Measurements from ENCODE around the gene ZNF837.
"Not testable (repeated sequence)": the region's sequence is repeated elsewhere in the genome, so short reads cannot be mapped to it uniquely, and the experiment has no call there.

ZNF837 gene

DNA sequence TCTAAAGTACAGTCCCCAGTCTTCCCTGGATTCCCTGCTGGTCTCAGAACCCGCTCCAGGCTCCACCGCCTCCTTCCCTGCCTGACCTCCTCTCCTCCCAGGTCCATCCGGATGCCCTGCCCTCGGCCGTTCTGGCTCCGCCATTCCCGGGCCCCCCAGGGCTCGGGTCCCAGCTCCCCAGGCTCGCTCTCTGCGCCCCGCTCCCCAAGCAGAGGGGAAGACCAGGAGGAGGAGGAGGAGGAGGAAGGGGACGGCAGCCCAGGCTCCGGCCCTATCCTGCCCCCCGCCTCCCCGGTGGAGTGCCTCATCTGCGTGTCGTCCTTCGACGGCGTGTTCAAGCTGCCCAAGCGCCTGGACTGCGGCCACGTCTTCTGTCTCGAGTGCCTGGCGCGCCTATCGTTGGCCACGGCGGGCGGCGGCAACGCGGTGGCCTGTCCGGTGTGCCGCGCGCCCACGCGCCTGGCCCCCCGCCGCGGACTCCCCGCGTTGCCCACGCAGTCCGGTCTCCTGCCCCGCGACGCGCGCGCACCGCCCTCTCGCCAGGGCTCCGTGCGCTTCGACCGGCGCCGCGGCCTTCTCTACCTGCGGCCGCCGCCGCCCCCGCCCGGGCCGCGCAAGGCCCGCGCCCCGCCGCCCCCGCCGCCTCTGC, 15.3 kb upstream of the ZNF837 start:
- DNase-seq (ENCODE audit: low read depth) = no peak

DNA sequence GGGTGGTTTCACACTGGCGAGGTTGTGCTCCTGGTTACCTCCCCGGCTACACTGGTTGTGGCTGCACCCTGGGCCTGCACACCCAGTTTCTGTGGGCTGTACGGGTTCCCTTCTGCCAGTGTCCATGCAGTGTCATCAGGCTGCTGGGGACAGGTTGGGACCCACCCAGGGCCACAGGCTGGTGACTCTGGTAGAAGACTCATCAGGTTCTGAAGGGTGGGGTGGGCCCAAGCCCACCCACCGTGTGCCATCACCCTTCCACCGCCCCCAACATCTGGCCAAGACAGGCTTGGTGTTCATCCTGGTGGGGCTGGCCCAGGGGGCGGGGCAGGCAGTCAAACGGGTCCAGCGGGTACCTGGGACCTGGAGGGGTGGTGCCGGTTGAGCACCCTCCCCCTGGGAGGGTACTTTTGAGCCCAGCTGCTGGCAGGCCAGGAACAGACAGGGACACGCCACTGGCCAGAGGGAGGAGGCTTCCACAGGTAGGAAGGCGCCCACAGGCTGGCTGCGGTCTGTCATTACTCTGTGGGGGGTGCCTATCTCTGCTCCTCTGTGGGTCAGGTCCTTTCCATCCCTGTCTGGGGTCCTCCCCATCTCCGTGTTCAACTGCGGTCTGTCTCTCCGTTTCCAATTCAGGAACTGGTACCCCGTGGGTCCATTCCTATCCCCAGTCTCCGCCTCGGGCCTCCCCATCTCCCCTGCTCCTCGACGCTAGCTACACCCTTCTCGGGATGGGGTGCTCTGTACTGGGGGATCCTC, 14.6 kb upstream of the ZNF837 start, which contains the start of gene RNF225:
Gene RNF225, plus strand, starts transcription at position 437 of the 759 bp plus-strand sequence. CDS start 434 bp downstream, outside the sequence.
- DNase-seq (ENCODE audit: low read depth) = no peak

DNA sequence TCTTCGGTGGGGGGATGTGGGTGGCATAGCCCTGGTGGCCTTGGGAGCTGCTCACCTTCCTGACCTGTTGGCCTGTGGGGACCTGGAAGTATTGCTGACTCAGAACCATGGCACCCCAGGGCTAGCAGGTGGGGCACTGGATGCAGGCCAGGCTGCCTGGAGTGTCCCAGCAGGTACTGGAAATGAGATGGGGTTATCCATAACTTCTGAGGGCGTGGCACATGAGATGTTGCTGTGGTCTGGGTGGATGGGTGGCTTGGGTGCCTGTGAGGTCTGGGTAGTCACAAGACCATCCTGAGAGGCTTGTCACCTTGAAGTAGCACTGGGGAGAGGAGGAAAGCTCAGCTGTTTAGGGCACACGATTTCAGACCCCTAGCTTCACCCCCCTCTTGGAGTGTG, 14.0 kb upstream of the ZNF837 start:
- no peak for DNase-seq (ENCODE audit: low read depth)

DNA sequence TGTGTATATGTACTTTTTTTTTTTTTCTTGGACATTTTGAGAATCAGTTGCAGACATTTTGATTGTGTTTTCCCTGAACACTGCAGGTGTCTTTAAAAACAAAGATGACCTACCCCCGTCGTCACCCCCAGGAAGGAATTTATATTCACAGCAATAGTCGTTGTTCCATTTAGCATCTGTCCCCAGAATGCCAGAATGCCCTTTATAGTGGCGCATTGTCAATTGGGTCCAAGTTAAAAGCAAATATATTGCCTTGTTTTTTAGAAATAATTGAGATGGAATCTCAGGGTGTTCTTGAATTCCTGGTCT, 12.8 kb upstream of the ZNF837 start:
- no peak for DNase-seq (ENCODE audit: low read depth)

DNA sequence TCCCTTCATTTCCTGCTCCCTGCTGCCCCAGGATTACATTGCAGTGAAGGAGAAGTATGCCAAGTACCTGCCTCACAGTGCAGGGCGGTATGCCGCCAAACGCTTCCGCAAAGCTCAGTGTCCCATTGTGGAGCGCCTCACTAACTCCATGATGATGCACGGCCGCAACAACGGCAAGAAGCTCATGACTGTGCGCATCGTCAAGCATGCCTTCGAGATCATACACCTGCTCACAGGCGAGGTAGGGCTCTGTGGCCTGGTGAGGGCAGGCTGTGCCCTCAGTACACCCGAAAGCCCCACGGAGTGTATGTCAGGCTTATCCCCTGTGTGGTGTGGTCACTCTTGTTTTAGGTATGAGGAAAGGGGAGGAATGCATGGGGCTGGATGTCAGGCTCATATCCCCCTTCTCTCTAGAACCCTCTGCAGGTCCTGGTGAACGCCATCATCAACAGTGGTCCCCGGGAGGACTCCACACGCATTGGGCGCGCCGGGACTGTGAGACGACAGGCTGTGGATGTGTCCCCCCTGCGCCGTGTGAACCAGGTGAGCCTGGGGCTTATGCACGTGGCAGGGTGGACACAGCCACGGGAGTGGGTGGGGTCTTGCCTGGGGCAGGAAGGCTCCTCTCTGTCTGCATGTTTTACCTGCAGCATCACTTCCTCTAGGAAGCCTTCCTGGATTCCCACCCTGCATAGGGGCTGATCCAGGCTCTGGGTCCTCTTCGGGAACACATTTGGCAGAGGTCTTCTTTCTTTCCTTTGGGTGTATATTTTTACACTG, 12.3 kb upstream of the ZNF837 start:
- no peak for DNase-seq (ENCODE audit: low read depth)

DNA sequence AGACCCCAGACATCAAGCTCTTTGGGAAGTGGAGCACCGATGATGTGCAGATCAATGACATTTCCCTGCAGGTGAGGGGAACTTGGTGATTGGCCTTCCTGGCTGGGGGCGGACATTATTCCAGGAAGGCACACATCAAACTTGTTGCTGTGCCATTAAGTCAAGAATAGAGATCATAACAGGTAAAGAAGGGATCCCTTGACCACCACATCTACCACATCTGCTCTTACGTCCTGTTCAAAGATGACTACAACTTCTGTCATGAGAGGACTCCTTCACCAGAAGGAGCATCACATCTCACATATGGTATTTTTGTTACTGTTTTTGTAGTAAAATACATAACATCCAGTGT, 7.3 kb upstream of the ZNF837 start:
- DNase-seq (ENCODE audit: low read depth) = no peak

DNA sequence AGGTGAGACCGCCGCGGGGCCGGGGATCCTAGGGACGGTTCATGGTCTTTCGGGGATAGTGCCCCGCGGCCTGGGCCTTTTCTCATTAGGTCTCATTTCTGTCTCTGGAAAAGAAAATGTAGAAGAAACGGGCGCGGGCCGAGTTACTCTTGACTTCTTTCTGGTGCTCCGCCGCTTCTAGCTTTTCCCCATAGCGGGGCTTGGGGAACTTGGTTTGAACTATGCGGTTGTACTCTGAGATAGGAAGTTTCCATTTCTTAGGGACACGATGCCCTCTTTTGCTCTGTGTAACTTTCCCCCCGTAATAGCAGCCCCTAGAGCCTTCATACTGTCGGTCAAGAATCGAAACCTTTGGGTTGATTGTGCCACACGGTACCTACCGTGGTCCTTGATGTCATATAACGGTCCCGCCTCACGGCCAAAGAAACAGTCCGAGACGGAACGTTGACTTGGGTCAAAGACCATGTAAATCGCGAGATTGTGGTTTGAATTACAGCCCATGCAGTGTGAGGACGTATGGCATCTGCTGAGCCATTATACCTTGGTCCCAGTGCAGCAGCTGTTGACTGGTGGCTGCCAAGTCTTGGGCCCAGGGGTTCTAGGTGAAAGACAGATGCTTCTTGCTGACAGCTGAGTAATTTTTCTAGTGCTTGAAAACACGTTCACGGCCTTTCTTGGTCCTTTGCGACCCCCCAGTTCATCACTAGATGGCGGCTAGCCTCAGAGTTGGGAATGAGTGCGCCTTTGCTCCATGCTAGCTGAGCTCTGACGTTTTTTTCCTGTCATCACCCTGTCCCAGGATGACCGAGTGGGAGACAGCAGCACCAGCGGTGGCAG, 6.7 kb upstream of the ZNF837 start:
- no peak for DNase-seq (ENCODE audit: low read depth)

DNA sequence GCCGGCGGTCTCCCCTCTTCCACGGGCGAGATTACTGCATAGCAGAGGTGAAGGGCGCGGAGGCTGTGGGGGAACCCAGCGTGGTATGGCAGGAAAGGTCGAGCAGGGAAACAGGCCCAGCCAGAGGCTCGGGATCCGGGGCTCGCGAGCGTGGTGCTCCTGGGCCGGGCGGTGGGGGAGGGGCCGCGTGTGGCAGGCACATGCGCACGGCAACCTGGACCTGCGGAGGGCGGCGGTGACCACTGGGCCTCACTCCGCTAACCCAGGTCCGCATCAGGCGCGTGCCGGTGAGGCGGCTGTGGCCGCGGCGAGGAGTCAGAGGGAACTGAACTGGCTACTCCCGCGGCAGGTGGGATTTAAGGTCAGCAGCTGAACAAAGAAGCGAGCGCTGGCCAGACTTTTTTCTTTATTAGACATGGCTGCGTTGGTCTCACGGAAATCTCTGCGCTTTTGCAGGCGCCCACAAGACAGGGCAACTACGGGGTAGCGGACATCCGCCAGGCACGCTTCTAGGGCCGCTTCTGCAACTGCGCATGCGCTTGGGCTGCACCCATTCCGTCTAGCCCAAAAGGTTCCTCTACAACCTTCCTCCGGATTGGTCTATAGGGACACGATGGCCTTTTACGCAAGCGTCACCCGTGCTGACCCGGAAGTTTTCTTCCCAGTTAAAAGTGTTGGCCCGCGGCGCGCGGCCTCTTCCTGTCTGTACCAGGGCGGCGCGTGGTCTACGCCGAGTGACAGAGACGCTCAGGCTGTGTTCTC, 5.9 kb upstream of the ZNF837 start, which contains the start of gene RPS5:
Gene RPS5, plus strand, starts transcription at position 694 of the 762 bp plus-strand sequence. CDS start 869 bp downstream, outside the sequence.
- peak; percentile 96 for DNase-seq (ENCODE audit: low read depth)

DNA sequence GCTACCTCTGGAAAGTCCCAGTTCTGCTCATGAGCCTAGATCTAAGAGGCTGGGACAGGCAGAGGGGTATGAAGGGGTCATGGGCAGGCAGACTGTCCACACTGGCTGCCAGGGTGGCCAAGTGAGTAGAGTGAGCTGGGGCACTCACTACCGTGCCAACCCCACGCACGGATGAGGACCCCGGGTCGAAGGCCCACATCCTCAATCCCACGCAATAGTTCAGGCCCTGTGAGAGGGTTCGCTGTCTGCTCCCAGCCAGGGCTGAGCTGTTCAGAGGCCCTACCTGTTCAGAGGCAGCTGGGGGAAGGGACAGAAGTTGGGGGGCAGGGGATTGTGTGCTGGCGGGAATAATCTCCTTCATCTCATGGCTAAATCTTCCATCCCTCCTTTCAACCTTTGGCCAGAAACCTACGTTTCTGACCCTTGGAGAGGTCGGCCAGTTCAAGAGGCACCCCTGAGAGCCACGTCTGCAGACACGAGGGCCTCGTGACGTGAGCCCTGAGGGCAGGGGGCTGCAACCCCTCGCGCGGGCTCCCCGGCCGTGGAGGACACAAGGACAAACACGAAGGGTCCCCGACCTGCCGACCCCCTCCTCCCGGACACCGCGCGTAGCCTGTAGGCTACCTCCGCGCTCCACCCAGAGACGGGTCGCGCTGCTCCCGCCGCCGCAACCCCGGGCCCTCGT, 5.2 kb upstream of the ZNF837 start:
- DNase-seq (ENCODE audit: low read depth) = no peak

DNA sequence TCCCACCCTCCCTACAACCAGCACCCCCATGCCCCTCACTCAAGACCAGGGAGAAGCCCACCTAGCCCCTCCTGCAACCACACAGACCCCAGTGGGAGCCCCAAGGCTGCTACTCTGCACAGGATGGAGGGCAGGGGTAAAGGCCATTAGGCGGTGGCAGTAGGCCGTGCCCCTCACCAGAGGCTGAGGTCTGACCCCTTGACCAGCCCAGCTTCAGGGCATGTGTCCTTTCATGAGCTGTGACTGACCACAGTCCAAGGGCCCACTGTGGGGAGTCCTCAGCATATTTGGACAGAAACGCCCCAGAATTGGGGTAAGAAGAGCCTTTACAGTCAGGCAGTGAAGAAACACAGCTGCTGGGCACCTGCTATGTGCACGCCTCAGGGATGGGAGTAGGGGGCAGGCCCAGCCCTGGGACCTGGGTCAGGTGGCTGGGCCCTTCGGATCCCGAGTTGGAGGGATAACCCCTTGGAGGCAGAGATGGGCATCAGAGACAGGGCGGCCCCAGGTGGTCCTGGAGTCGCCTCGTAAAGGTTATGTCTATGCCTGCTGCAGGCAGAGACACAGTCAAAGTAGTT, 4.6 kb upstream of the ZNF837 start:
- no peak for DNase-seq (ENCODE audit: low read depth)

DNA sequence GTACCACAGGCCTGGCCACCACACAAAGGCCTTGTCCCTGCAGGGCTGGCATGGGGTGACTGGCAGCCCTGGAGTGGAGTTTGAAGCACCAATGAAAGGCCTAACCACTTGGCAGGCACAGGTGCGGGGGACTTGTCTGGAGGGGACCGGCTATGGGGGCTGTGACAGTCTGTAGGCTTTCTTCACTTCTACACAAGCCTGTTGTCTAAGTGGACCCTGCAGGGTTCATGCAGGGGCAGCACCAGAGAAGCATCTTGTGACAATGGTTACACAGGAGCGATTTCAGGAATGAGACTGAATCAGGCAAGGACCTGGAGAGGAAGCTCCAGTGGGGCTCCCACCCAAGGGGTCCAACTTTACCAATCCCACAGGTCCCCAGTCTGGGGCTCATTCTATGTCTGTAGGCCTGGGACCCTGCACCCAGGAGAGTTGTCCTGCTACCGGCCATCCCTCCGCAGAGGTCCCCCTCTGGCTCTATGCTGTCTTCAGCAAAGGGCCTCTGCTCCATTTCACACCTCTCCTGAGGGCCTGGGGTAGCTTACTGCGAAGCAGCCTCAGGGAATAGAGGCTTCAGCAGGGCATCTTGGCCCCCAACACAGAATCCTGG, 2.3 kb upstream of the ZNF837 start:
- no peak for DNase-seq (ENCODE audit: low read depth)

DNA sequence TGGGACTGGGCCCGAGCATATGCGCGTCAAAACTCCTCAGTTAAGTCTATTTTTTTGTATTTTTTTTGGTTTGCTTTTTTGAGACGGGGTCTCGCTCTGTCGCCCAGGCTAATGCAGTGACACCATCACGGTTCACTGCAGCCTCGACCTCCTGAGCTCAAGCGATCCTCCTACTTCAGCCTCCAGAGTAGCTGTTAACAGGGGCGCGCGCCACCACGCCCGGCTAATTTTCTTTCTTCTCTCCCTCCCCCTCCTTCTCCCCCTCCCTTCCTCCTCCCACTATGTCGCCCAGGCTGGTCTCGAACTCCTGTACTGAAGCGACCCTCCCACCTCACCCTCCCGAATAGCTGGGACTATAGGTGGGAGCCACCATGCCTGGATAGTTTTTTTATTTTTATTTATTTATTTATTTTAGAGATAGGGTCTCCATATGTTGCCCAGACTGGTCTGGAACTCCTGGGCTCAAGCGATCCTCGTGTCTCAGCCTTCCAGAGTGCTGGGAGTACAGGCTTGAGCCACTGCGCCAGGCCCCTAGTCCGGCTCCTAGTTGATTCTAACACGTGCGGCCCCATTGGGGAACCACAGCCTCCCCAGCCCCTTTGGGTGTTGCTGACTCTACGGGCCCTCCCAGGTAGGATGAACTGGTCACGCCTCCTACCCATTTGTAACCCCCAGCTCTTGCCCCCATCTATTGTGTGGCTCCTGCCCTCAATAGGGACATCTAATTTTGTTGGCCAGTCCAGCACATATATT, 806 bp upstream of the ZNF837 start:
- DNase-seq (ENCODE audit: low read depth) = no peak

DNA sequence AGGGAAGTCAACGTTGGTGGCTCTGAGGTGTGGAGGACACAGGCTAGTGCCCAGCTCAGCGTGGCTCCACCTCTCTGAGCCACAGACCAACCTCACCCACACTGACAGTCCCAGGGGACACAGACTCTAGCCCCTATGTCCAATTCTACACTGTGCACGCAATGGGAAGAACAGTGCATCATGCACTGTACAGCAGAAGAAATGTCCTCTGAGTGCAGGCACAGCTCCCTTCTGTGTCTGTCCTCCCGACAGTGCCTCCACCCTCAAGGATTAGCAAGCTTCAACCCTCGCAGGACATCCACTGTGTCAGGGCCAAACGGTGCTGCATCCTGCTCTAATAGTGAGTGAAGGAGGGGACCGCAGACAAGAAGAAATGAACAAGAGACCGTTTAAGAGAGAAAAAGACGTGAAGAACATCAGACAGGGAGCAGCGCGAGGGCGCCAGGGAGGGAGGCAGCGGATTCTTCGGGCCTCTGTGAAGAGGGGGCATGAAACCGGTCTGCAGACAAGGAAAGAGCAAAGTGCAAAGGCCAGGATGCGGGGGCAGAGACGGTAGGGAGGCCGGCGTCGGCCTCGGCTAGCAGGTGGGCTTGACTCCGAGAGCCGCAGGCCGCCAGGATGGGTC, 681 bp downstream of the ZNF837 start:
- DNase-seq (ENCODE audit: low read depth) = no peak

DNA sequence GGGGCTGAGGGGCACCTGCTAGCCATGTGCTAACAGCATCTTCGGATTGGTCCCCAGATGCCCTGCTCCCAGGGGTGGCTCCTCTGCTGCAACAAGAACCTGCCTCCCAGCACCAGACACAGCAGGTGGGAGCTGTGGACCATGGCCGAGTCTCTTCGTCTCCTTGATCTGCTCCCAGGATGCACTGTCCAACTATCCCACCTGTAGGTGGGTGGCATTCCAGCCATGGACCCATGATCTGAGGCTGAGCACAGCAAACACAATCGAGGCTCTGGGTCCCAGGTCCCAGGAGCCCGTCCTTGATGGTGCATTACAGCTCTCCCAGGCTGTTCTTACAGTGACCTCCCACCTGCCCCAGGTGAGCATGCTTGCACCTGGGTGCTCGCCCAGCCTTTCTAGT, 1.6 kb downstream of the ZNF837 start:
- DNase-seq (ENCODE audit: low read depth) = no peak

DNA sequence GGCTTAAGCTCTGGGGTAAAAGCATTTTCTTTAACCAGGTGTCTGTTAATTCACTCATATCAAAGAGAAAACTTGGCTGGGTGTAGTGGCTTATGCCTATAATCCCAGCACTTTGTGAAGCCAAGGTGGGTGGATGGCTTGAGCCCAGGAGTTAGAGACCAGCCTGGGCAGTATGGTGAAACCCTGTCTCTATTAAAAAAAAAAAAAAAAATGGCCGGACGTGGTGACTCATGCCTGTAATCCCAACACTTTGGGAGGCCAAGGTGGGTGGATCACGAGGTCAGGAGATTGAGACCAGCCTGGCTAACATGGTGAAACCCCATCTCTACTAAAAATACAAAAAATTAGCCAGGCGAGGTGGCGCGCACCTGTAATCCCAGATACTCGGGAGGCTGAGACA, 4.1 kb downstream of the ZNF837 start:
- not testable (repeated sequence) for DNase-seq (ENCODE audit: low read depth)

DNA sequence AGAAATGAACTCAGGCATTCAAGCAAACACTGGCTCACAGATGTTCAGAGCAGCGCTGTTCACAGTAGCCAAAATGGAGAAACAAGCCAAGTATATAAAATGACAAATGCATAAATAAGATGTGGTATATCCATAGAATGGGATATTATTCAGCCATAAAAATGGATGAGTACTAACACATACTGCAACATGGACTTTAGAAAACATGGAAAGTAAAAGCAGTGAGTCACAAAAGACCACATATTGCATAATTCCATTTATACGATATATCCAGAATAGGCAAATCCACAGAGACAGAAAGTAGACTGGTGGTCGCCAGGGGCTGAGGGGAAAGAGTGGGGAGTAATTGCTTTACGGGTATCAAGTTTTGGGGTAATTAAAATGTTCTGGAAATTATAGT, 6.6 kb downstream of the ZNF837 start:
- DNase-seq (ENCODE audit: low read depth) = no peak

DNA sequence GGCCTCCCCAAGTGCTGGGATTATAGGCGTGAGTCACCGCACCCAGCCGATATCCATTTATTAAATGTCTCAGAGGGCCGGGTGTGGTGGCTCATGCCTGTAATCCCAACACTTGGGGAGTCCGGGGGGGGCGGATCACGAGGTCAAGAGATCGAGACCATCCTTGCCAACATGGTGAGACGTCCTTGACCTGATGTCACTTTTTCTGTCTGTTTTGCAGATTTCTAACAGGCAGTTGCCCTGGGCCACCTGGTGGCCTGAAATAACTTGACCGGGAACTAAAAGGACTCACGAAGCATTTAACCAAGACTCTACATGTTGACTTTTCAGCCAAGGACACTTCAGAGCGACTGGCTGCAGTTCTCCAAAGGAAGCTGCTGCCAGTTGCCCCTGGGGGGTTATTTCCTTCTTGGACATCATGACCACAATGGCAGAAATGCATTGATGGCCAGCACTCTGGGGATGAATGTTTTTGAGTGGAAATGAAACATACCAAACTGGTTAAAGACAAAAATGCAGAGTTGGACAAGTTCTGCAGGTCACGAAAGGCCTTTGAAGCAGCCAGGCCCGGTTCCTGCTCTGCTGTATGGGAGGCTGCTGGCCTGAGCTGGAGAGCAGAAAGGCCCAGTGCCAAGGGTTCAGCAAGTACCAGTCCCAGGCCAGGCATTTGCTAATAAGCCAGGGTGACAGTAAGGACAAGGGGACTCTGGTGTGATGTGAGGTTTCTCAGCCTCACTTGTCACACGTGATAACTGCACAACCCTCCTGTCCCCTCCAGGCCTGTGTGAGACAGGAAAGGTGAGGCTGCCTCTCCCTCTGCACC, 8.3 kb downstream of the ZNF837 start:
- DNase-seq (ENCODE audit: low read depth) = no peak
